Loucy (cell line): ENCODE data around the gene GTPBP1.

Experiments used
- CTCF ChIP-seq: fragments of 200-600 bp; sonication (generic); conservative IDR thresholded peaks from 2 replicates; pipeline ENCODE4 v1.5.1; 2014; ENCODE audit warnings: mild to moderate bottlenecking, antibody characterized with exemption, low read length
- EZH2phosphoT487 ChIP-seq: fragments of 200-600 bp; IDR thresholded peaks from 2 replicates; pipeline ENCODE4 v1.6.1; 2018; ENCODE audit warnings: antibody characterized with exemption, mild to moderate bottlenecking, moderate library complexity, borderline replicate concordance

- TF ChIP-seq CTCF, result no peak
- no peak for TF ChIP-seq EZH2phosphoT487
These were observed 45.3 kb downstream of the GTPBP1 start for GRCh38 chr22:38751066-38751421.
